ENCODE data around the gene MTAP.

Gene MTAP

DNA sequence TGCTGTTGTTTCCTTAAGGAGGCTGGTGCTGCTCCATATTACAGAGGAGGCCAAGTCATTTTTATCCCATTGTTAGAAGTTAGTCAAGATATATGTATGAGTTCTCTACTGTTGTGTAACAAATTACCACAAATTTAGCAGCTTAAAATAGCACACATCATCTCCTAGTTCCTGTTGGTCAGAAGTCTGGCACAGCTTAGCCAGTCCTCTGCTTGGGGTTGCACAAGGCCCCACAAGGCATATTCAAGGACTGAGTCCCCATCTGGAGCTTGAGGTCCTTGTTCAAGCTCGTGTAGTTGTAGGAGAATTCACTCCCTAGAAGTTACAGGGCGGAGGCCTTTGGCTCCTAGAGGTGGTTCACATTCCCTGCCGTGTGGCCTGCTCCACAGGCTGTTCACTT is 14.7 kb downstream of the MTAP start:
- ChIA-PET CTCF (interaction anchor here (0.7 to 2.4 kb wide), 6 partner anchors 12 to 635 kb away, joined by 3 to 16 read pairs (median 4); no protein-coding TSS in a partner anchor), POLR2A (no interaction called here)
- Histone ChIP-seq H3K36me3 (ENCODE audit: control insufficient read depth in 2 of 2, insufficient read depth in 1 of 2, low read length in 2 of 2) (peaks cover 16 to 56% of the 10 kb centered on the region in 2 experiments), H3K4me3 (ENCODE audit: low read depth, low read length) (no peak overlapping the region), H3K9me3 (ENCODE audit: control insufficient read depth, insufficient read depth, low read depth, low read length) (no peaks in the 10 kb centered on the region; the same call in 1 of the 2 replicates), H3K4me1 (ENCODE audit: control insufficient read depth, insufficient read depth, low read length) (no peaks in the 10 kb centered on the region), H3K27ac (ENCODE audit: extremely low read depth, low read depth, low read length) (no peak overlapping the region)
- no peak for TF ChIP-seq GLIS2 (tag by site-specific recombination; IDR thresholded peaks at IDR 0.05)
- TF ChIP-seq ZNF473 (tag by site-specific recombination; IDR thresholded peaks at IDR 0.05), result no peak
- TF ChIP-seq ZNF549 (tag by site-specific recombination; IDR thresholded peaks at IDR 0.05), result no peak
- TF ChIP-seq, protein P1, sequence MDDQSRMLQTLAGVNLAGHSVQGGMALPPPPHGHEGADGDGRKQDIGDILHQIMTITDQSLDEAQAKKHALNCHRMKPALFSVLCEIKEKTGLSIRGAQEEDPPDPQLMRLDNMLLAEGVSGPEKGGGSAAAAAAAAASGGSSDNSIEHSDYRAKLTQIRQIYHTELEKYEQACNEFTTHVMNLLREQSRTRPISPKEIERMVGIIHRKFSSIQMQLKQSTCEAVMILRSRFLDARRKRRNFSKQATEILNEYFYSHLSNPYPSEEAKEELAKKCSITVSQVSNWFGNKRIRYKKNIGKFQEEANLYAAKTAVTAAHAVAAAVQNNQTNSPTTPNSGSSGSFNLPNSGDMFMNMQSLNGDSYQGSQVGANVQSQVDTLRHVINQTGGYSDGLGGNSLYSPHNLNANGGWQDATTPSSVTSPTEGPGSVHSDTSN (CRISPR knock-in tag; IDR thresholded peaks at IDR 0.05), result no peak
- TF ChIP-seq, protein P2, sequence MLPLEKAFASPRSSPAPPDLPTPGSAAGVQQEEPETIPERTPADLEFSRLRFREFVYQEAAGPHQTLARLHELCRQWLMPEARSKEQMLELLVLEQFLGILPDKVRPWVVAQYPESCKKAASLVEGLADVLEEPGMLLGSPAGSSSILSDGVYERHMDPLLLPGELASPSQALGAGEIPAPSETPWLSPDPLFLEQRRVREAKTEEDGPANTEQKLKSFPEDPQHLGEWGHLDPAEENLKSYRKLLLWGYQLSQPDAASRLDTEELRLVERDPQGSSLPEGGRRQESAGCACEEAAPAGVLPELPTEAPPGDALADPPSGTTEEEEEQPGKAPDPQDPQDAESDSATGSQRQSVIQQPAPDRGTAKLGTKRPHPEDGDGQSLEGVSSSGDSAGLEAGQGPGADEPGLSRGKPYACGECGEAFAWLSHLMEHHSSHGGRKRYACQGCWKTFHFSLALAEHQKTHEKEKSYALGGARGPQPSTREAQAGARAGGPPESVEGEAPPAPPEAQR (tag by site-specific recombination; IDR thresholded peaks at IDR 0.05), result no peak
- no peak for TF ChIP-seq ZBTB48 (tag by site-specific recombination; IDR thresholded peaks at IDR 0.05)
- TF ChIP-seq ZNF335 (tag by site-specific recombination; conservative IDR thresholded peaks at IDR 0.05), result no peak
- no peak for TF ChIP-seq TCF7L2 (IDR thresholded peaks at IDR 0.05; ENCODE audit: borderline replicate concordance, low read depth, low read length)
- no peak for TF ChIP-seq ZNF133 (tag by site-specific recombination; IDR thresholded peaks at IDR 0.05)
- no peak for TF ChIP-seq ZIC2 (tag by site-specific recombination; IDR thresholded peaks at IDR 0.05)
- TF ChIP-seq ZNF747 (tag by site-specific recombination; IDR thresholded peaks at IDR 0.05), result no peak
- TF ChIP-seq, protein P3, sequence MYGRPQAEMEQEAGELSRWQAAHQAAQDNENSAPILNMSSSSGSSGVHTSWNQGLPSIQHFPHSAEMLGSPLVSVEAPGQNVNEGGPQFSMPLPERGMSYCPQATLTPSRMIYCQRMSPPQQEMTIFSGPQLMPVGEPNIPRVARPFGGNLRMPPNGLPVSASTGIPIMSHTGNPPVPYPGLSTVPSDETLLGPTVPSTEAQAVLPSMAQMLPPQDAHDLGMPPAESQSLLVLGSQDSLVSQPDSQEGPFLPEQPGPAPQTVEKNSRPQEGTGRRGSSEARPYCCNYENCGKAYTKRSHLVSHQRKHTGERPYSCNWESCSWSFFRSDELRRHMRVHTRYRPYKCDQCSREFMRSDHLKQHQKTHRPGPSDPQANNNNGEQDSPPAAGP (tag by site-specific recombination; IDR thresholded peaks at IDR 0.05), result no peak
- TF ChIP-seq ZNF350 (tag by site-specific recombination; IDR thresholded peaks at IDR 0.05), result no peak
- TF ChIP-seq ZNF777 (tag by site-specific recombination; IDR thresholded peaks at IDR 0.05; ENCODE audit: borderline replicate concordance), result no peak

DNA sequence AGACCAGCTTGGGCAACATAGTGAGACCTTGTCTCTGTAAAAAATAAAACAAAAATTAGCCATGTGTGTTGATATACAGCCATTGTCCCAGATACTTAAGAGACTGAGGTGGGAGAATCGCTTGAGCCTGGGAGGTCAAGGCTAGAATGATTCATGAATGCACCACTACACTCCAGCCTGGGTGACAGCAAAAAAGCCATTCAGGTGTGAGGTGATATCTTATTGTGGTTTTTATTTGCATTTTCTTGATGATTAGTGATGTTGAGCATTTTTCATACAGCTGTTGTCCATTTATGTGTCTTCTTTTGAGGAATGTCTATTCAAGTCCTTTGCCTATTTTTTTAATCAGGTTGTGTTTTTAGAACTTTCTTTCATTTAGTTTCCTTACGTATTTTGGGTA is 23.2 kb downstream of the MTAP start:
- ChIA-PET POLR2A (no interaction called here), CTCF (interaction anchor here (0.7 kb wide), 2 partner anchors 10 to 582 kb away, joined by 3 to 6 read pairs; no protein-coding TSS in a partner anchor)
- TF ChIP-seq ZNF521 (tag by site-specific recombination; IDR thresholded peaks at IDR 0.05) (no peak), GFI1B (tag by site-specific recombination; IDR thresholded peaks at IDR 0.05) (no peak), ZNF24 (tag by site-specific recombination; IDR thresholded peaks at IDR 0.05) (no peak)
- TF ChIP-seq, protein P4, sequence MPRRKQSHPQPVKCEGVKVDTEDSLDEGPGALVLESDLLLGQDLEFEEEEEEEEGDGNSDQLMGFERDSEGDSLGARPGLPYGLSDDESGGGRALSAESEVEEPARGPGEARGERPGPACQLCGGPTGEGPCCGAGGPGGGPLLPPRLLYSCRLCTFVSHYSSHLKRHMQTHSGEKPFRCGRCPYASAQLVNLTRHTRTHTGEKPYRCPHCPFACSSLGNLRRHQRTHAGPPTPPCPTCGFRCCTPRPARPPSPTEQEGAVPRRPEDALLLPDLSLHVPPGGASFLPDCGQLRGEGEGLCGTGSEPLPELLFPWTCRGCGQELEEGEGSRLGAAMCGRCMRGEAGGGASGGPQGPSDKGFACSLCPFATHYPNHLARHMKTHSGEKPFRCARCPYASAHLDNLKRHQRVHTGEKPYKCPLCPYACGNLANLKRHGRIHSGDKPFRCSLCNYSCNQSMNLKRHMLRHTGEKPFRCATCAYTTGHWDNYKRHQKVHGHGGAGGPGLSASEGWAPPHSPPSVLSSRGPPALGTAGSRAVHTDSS (tag by site-specific recombination; IDR thresholded peaks at IDR 0.05), result no peak
- TF ChIP-seq, protein P5, sequence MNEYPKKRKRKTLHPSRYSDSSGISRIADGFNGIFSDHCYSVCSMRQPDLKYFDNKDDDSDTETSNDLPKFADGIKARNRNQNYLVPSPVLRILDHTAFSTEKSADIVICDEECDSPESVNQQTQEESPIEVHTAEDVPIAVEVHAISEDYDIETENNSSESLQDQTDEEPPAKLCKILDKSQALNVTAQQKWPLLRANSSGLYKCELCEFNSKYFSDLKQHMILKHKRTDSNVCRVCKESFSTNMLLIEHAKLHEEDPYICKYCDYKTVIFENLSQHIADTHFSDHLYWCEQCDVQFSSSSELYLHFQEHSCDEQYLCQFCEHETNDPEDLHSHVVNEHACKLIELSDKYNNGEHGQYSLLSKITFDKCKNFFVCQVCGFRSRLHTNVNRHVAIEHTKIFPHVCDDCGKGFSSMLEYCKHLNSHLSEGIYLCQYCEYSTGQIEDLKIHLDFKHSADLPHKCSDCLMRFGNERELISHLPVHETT (tag by site-specific recombination; IDR thresholded peaks at IDR 0.05), result no peak
- Histone ChIP-seq H3K4me3 (ENCODE audit: low read depth, low read length) (no peak overlapping the region), H3K27ac (ENCODE audit: extremely low read depth, low read depth, low read length) (no peak overlapping the region), H3K36me3 (ENCODE audit: control insufficient read depth in 2 of 2, insufficient read depth in 1 of 2, low read length in 2 of 2) (peaks cover 9 to 69% of the 10 kb centered on the region in 2 experiments), H3K4me1 (ENCODE audit: control insufficient read depth, insufficient read depth, low read length) (no peaks in the 10 kb centered on the region), H3K9me3 (ENCODE audit: control insufficient read depth, insufficient read depth, low read depth, low read length) (no peaks in the 10 kb centered on the region)
